CD4-positive, alpha-beta T cell treated with Interleukin-12 subunit alpha and Interleukin-12 subunit beta, for 1 hour (primary cell): ENCODE measurements around the gene CERK.

Source experiments
- DNase-seq: peaks from one replicate; pipeline ENCODE4 v3.0.0-alpha.2; 2020

Gene CERK

DNA sequence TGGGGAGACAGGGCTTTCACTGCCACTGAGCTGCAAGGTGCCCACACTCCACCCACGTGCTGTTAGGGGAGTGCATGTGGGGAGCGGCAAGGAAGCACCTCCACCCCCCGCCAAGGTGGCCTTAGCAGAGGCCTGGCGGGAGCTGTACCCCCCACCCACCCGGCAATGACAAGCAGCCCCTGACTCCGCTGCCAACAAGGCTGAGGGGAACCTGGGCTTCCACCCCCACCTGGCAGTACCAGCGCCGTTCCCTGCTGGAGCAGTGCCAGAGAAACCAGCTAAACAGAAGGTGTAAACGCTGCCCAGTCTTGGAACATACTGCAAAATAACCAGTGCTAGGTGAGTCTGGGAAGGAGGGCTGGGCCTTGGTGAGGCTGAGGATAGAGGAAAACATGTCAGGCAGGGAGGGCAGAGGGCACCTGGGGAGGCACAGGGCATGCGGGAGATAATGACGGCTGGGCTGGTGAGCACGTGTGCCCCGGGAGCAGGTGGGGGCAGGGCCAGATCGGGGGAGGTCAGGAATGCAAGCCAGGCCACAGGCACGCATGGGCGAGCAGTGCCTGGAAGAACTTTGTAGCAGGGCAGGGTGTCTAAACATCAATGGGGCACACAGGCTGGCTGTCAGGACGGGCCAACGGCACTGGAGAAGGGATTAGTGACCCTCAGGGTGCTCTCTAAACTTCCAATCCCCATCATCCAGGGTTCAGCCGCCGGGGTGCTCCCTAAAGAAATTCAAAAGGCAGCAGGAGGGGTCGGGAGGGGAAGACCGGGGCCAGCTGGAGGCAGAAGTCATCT is 6.6 kb downstream of the CERK start:
- no peak for DNase-seq

DNA sequence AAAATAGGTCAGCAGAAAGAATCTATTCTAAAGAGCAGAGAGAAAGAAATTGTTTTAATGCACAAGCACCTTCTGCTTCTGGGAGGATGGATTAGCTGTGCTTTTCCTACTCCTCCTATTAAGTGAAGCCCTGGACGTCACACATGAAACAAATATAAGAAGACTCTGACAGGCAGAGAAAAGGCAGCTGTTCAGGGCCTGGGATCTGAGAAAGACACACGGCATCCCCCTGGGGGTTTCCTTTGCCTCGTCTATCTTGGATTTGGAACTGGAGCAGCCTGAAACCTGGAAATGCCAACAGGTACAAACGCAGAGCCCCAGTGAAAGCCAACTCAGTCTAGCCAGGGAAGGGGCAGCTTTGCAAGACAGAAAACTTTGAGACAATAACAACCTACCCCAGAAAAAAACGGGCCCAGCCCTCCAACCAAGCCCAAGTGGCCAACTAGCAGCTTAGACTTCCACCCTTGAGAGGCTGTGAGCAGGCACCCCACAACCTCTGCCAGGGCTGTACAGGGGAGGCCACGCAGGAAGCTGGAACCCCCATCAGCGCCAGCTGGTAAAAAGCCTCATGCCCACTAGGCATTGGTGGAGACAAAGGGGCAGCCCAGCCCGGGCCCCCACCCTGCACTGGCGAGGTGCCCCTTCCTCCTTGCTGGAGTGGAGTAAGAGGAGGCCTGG is 7.3 kb downstream of the CERK start:
- no peak for DNase-seq

DNA sequence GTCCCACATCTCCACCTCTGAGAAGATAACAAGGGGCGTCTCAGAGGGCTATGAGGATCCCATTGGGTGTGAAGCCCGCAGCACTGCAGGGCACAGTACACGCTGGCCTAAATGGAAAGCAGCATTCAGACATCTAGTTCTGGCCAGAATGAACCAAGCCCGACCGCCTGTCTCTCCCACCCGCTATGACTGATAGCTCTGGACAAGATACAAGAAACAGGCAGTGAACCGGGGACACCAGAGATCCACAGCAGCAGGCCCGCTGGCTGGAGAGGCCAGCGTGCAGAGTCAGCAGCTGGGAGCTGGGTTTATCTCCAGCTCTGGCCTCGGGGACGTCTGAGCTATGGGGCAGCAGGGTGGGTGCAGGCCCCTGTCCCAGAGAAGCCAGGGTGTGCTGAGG is 9.6 kb downstream of the CERK start:
- no peak for DNase-seq

DNA sequence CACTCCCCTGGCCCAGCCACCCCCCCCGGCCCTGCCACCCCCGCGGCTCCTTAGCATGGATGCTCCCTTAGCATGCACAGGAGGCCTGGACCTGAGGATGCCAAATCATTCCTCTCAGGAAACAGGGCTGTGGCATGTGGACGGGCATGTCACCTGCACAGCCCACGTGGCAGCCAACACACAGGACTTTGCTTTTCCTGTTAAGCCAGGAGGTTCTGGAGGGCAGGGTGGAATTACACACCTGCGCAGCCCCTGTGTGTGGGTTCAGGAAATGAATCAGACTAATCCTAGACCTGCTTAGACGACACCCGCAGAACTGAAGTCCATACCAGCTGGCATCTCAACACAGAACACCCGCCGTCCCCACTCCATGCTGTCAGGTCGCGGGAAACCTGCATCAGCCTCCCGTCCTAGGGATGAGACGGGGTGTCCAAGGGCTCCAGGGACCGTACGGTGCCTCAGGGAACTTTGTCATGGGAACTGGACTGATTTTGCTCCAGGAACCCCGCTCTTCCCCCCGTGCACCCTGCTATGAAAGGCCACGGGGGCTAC is 10.2 kb downstream of the CERK start:
- no peak for DNase-seq

DNA sequence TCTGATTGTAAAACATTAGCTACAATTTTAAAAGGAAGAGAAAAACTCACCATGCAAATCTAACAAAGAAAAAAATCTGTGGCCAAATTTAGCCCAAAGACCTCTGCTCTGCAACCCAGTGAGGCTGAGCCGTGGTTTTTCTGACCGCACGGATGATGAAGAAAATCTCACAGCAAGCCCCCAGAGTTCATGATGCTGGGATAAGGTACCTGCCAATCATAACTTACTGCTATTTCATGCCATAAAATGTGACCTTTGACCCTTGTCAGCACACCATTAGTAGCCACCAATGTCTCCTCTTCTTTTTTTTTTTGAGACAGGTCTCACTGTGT is 11.1 kb downstream of the CERK start:
- DNase-seq, result no peak

DNA sequence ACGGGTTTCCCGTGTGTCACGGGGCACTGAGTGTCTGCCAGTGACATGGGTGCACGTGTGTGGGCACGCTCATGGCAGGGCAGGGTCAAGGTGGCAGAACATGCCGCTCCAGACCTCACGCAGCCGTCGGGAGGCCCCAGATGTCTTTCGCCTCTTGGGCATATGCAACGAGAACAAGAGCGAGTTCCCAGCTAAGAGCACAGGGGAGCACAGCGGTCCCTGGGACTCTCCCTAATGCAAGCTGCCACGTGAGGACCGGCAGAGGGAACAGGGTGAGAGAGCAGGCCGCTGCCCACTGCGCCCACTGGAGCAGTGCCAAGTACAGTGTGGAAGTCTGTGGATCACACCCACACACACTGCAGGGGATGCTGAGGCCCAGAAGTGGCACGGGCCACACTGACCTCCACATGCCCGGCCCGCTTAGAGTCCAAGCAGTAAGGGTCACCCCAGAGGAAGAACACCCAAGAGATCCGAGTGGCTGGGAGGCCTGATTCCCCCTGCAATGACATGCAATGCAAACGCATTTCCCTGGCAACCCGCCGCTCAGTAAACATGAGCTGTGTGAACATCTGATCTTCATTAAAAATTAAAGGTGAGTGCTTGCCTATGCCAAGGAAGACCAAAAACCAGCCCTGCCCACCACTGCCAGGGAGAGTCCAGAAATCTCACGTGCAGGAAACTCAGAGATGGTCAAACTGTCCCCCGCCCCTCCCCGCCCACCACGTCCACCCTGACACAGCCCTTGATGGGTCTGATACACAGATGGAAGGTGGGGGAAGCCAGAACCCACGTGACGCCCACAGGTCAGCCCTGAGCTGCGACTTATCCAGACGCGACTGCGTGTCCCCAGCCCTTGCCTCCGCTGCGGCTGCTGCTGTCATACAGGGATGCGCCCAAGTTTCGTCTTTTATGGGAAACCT is 11.7 kb downstream of the CERK start:
- no peak for DNase-seq

DNA sequence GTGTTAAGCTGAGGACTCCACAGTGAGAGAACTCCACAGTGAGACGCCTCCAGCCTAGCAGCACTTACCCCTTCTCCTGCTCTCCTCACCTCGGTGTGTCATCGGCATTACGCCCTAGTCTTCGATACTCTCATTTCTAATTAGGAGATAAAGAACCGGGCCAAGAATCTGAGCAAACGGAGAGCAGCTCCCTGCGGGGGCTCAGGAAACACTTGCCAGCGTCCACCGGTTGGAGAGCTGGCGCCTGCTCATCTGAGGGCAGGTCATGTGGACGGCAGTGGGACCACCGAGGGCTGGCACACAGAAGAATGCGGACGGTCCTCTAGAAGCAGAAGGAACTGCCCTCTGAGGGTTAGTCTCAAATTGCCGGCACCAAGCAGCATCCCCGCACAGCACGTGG is 13.0 kb downstream of the CERK start:
- DNase-seq, result no peak

DNA sequence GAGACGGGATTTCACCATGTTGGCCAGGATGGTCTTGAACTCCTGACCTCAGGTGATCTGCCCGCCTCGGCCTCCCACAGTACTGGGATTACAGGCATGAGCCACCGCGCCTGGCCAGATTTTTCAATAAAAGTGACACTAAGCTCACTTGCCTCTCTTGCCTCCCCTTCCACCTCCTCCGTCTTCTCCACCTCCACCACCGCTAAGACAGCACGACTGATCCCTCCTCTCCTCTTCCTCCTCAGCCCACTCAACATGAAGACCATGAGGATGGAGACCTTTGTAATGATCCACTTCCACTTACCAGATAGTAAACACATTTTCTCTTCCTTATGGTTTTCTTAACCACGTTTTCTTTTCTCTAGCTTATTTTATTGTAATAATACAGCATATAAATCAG is 14.2 kb downstream of the CERK start:
- DNase-seq, result no peak

DNA sequence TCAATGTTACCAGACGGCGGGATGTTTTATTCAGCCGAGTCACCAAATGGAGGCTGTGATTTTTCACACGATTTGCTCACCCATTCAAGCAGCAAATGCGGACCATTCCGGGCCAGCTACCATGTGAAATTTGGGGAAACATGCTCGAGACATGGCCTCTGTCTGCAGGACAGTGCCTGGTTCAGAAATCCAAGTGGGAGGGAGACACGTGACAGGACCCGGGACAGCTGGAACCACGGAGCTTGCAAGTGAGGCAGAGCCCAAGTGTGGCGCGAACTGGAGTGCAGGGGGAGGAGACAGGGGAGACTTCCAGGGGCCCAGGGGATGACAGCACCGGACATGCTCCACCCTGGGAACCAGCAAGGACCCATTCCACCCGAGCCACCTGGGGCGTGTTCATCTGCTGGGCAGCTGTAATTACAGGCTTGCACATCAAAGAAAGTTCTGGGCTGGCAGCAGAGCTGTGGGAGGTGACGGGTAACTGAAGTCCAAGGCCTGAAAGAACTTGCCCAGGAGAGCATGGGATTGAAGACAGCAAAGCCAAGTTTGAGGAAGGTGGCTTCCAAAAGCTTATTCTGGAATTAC is 16.5 kb downstream of the CERK start:
- no peak for DNase-seq

DNA sequence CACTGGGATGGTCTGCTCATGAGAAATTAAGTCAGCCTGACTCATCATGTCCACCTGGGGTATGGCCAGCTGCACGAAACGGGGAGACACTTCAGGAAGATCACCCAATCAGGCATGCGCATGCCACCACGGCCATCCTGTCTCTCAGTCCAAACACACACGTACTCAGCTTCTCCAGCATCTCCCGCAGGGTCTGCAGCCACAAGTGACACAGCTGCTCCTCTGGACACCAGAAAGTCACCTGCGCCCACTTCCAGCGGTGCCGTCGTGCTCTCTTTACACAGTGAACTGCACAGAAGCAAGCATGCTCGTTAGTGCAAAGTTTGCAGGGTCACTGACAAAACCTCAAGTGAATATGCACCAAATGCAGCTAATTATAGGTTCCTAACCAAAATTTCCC is 18.1 kb downstream of the CERK start:
- no peak for DNase-seq

DNA sequence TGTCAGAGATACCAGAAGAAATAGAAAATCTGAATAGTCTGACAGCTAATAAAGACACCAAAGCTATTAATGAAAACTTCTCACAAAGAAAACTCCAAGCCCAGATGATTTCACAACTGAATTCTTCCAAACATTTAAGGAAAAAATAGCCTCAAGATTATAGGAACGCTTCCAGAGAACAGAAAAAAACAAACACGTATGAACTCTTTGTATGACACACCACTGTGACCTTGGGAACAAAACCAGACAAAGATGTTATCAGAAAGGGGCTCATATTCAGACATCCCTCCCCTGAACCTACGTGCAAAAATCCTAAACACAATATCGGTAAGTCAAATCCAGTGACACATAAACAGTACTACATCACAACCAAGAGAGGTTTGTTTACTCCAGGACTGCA is 23.5 kb downstream of the CERK start:
- DNase-seq, result no peak

DNA sequence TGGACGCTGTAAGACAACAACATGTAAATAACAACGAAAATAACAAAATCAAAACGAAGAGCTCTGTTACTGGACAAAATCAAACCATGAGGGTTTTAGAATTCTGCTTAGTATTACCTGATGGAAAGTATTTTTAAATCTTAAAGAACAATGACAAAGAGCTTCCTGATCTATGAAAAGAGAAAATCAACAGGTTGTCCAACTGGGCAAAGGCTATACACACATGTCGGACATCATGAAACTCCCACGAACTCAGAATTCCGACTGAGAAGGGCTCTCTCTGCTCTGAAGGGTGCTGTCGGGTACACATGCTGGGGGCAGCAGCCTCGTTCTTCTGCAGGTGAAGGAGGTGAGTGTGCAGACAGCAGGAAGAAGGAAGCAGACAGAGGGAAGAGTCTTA is 25.8 kb downstream of the CERK start:
- no peak for DNase-seq

DNA sequence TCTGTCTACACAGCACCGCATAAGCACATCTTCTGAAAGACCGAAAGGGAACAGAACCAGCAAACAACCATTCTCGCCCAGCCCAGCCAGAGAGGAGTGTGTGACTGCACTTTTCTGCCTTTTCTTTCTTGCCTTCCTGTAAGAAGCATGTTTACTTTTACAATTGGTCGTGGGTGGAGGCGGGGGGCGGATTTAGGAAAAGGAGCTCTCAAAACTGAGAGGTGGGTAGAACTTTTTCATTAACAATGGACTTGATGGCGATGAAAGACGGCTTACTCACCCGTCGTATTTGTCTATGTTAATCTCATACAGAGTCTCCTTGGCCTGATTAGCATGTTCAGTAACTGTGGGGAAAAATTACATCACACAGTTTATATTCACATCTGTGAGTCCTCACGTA is 27.2 kb downstream of the CERK start:
- DNase-seq, result no peak

DNA sequence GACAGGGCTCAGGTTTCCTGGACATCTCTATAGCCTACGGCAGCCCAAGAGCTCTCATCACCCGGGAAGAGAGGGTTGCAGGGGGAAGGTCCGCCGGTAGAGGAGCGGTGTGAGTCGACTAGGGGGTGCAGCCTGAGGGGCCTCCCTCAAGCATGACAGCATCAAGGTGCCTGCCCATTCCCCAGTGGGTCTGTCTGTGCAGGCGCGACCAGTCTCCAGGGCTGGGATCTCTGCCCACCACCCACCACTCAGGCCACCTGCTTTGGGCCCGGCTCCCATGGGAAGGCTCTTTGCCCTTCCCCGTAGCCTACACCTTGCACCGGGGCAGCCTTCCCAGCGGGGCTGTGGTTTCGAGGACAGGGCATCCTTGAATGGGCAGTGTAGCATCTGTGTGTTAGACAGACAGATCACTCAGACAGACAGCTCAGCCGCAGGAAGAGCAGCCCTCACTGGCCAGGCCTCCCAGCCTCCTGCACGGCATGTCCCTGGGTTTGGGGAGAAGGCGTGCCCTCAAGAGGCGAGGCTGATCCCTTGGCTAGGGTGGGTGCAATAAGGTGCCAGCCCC is 29.2 kb downstream of the CERK start:
- no peak for DNase-seq

DNA sequence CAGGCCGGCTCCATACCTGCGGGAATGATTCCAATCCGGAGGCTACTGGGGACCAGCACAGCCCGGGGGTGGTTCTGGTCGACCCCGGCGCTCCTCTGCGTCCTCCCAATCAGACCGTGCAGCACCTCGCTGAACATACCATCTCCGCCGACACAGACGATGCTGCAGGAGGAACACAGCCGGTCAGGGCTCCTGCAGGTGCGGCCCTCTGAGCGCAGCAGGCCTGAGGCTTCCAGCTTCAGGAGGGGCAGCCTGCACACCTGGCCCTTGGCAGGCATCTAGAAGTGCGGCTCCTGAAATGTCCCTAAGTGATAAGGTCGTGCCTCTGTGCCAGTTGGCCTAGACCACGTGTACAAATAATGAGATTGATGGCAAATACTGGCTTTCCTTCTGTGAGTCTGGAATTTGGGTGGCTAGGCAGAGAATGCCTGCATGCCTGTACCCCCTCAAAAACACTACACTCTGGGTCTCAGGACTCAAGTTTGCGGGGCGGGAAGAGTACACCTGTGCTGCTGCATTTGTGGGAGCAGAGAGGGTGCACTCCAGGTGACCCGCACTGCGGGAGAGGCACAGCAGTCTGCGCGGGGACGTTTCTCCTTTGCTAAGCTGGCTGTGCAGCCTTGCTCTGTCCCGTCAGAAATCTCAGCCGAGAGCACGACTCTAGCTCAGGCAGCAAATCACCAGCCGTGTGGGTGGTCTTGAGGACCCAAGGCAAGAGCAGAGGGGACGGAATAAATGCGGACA is 30.1 kb downstream of the CERK start:
- no peak for DNase-seq

DNA sequence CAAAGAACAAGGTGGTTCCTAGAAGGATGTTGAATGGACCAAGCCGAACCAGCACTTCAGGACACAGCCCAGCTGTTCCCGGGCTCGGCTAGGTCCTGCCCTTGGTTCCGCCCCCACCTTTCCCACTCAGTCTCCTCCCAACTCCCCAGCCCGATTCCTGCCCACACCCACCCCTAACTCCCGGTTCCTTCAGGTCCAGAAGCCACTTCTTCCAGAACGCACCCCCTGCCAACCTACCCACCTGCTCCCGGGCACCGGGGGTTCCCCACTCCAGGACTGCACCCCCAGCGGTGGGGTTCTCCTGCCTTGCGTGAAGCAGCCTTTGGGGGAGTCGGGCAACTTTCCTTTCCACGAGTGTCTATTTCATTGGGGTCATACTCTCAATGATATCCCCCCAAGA is 30.7 kb downstream of the CERK start:
- DNase-seq, result no peak

DNA sequence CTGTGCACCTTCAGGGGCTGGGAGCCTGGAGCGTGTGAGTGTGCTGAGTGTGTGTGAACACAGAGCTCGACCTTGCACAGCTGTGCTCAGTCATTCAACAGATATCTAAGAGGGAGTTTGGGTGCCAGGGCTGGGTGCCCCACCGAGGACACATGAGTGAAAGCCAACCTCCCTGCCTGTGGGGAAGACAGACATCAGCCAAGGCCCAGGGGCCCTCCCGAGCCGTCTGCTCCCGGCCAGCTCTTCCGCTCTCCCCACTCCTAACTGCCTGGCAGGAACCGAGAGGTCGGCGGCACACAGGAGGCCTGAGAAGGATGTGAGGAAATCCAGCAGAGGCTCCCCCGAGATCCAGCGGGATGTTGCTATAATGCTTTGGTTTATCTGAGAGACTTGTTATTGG is 32.0 kb downstream of the CERK start:
- DNase-seq, result no peak

DNA sequence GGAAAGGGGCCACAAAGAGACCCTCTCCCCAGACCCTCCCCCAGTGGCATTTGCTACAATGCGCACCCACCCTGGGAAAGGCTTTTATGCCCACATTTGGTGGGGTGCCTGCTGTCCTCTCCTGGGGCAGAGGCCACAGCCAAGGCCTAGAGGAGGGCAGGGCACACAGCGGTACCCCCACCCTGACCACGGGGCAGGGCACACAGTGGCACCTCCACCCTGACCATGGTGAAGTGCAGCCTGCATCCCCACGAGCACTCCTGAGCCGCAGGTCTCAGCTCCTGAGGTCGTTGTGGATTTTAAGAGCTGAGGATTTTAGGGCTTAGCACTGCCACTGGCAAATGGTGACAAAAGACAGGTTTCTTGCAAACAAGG is 34.1 kb downstream of the CERK start:
- DNase-seq, result no peak

DNA sequence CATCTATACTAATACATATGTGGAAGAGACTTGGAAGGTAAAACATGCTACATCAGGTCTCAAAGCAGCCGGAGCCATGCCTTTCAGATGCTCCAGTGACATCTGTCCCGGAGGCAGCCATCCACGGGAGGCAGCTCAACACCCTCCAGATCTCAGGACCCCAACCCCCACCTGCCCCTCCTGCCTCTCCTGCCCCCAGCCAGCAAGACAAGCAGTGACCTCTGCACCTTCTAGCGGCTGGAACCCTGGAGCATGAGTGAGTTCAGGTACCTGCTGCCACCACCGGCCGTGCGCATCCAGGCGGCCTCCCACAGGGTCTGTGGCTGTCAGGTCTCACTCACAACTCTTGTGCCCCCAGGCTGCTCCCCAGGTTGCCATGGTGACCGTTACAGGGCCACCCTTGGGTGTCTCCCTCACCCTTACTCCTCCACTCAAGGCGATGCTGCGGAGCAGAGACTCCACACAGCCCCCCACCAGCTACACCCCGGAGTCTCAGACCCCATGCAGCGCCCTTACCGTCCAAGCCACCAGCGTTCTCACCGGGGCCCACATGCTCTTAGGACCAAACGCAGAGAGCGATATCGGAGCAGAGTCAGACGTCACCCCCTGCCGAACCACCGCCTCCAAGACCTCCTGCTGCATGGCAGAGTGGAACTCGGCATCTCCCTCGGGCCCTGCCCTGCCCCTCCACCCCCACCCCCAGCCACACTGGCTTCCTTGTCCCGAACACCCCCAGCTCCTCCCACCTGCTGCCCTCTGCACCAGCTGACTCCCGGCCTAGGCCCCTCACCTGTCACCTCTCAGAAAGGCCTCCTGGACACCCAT is 34.7 kb downstream of the CERK start:
- DNase-seq, result no peak

DNA sequence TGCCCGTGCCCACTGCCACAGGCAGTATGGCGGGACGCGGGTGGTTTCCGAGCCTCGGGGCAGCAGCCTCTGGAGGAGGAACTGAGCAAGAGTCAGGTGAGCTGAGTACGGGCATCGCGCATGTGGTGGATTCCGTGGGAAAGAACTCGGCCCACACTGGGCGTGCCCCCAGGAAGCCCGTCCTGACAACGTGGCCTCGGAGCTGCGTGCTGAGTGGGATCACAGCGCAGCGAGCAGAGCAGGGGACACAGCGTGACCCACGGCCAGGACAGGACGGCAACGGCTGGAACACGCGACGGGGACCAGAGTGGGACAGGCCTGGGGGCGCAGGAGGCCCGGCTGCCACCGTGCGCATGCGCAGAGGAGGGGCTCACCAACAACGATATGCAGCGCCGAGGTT is 36.8 kb downstream of the CERK start:
- no peak for DNase-seq

DNA sequence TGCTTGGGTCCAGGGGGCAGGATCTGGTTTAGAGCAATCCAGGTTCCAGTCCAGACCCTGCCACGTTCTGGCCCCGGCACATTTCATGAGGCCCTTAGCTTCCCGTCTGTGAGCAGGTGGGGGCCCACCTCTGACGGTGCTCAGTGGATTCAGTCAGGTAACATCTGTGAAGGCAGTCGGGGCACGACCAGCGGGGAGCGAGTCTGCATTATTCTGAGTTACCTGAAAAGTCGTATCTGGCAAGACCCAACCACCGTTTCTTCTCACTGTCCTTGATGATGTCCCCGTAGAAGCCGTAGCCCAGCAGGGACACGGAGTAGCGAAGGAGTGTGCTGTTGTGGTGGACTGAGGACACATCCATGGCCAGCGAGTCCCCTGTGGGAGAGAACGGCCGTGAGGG is 39.0 kb downstream of the CERK start:
- DNase-seq, result no peak
